DOHH2 (cell line): Measurements from ENCODE around the gene FSD1.

Experiments
- H3F3A ChIP-seq: fragments of 200-600 bp; sonication (generic), shearing (Covaris generic); 2 replicates; pipeline ENCODE4 v1.6.0; 2016; ENCODE audit warnings: antibody characterized with exemption, mild to moderate bottlenecking; ENCODE audit not compliant: control insufficient read depth, insufficient read depth
- H3K27ac ChIP-seq: fragments of 200-600 bp; sonication (generic); 2 replicates; pipeline ENCODE4 v1.5.1; 2014; ENCODE audit warnings: low read depth, mild to moderate bottlenecking, low read length, moderate library complexity
- H3K27me3 ChIP-seq: fragments of 200-600 bp; sonication (generic); 2 replicates; pipeline ENCODE4 v1.6.1; 2014; ENCODE audit warnings: mild to moderate bottlenecking, low read length, mixed read lengths; ENCODE audit not compliant: control insufficient read depth
- H3K36me3 ChIP-seq: fragments of 200-600 bp; sonication (generic); 2 replicates; pipeline ENCODE4 v1.6.1; 2014; ENCODE audit warnings: mild to moderate bottlenecking, low read length, moderate library complexity, mixed read lengths; ENCODE audit not compliant: control insufficient read depth
- H3K4me1 ChIP-seq: fragments of 200-600 bp; sonication (generic); 2 replicates; pipeline ENCODE4 v1.6.1; 2014; ENCODE audit warnings: mild to moderate bottlenecking, low read length, mixed read lengths; ENCODE audit not compliant: control insufficient read depth
- H3K4me2 ChIP-seq: fragments of 200-600 bp; sonication (generic); 2 replicates; pipeline ENCODE4 v1.6.0; 2014; ENCODE audit warnings: mild to moderate bottlenecking, low read length, moderate library complexity
- H3K4me3 ChIP-seq: fragments of 200-600 bp; sonication (generic); 2 replicates; pipeline ENCODE4 v1.5.1; 2014; ENCODE audit warnings: mild to moderate bottlenecking, low read length, mixed read lengths
- H3K79me2 ChIP-seq: fragments of 200-600 bp; sonication (generic); 2 replicates; pipeline ENCODE4 v1.6.1; 2014; ENCODE audit warnings: mild to moderate bottlenecking, low read length, mixed read lengths; ENCODE audit not compliant: control insufficient read depth
- H3K9me2 ChIP-seq: fragments of 200-600 bp; sonication (generic); replicated peaks from 2 replicates; pipeline ENCODE4 v1.6.1; 2014; ENCODE audit warnings: mild to moderate bottlenecking, low read length, mixed read lengths; ENCODE audit not compliant: control insufficient read depth
- H3K9me3 ChIP-seq: fragments of 200-600 bp; sonication (generic); 2 replicates; pipeline ENCODE4 v1.6.1; 2014; ENCODE audit warnings: antibody characterized with exemption, low read length, mixed read lengths; ENCODE audit not compliant: control insufficient read depth, insufficient read depth
- H4K20me1 ChIP-seq: fragments of 200-600 bp; sonication (generic); 2 replicates; pipeline ENCODE4 v1.6.0; 2014; ENCODE audit warnings: low read depth, mild to moderate bottlenecking, antibody characterized with exemption, low read length, moderate library complexity; ENCODE audit not compliant: control insufficient read depth, insufficient read depth
- EZH2phosphoT487 ChIP-seq: fragments of 200-600 bp; sonication (generic); IDR thresholded peaks from 2 replicates; pipeline ENCODE4 v1.6.1; 2017; ENCODE audit warnings: borderline replicate concordance, mild to moderate bottlenecking, antibody characterized with exemption, low read length, moderate library complexity, mixed read lengths
- TF ChIP-seq, protein P1 (sequence below): fragments of 200-600 bp; sonication (generic); IDR thresholded peaks from one replicate; pipeline ENCODE4 v1.5.1; 2014; ENCODE audit warnings: antibody characterized with exemption, mild to moderate bottlenecking, low read depth, low read length; ENCODE audit not compliant: poor library complexity, severe bottlenecking

The FSD1 gene

GRCh38 chr19:4343370-4344307, 39.2 kb downstream of the FSD1 start, which contains the start of gene MPND:
MPND (plus strand) TSS chr19:4343562; CDS start chr19:4343594, 32 bp downstream.
- peak within 1 kb of the TSS; percentile 96 for H3K4me3 ChIP-seq
- H4K20me1 ChIP-seq: no peaks in the 10 kb centered on the region

GRCh38 chr19:4345342-4346019, 41.1 kb downstream of the FSD1 start:
- Histone ChIP-seq H3K79me2 (peaks cover 8% of the 10 kb centered on the region), H4K20me1 (no peaks in the 10 kb centered on the region), H3K4me3 (no peak overlapping the region), H3K9me3 (no peaks in the 10 kb centered on the region), H3K36me3 (peaks cover 3% of the 10 kb centered on the region), H3K4me2 (no peak overlapping the region), H3K27me3 (no peaks in the 10 kb centered on the region), H3F3A (no peaks in the 10 kb centered on the region), H3K4me1 (peaks cover 14% of the 10 kb centered on the region), H3K27ac (no peak overlapping the region), H3K9me2 (no peaks in the 10 kb centered on the region)
- TF ChIP-seq, protein P1, sequence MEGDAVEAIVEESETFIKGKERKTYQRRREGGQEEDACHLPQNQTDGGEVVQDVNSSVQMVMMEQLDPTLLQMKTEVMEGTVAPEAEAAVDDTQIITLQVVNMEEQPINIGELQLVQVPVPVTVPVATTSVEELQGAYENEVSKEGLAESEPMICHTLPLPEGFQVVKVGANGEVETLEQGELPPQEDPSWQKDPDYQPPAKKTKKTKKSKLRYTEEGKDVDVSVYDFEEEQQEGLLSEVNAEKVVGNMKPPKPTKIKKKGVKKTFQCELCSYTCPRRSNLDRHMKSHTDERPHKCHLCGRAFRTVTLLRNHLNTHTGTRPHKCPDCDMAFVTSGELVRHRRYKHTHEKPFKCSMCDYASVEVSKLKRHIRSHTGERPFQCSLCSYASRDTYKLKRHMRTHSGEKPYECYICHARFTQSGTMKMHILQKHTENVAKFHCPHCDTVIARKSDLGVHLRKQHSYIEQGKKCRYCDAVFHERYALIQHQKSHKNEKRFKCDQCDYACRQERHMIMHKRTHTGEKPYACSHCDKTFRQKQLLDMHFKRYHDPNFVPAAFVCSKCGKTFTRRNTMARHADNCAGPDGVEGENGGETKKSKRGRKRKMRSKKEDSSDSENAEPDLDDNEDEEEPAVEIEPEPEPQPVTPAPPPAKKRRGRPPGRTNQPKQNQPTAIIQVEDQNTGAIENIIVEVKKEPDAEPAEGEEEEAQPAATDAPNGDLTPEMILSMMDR: no peak
- TF ChIP-seq EZH2phosphoT487: no peak

More at GRCh38 chr19:4343370-4344307, 39.2 kb downstream of the FSD1 start, which contains the start of gene MPND:
- TF ChIP-seq, protein P1: no peak
- TF ChIP-seq EZH2phosphoT487: no peak
- Histone ChIP-seq H3K9me3 (no peaks in the 10 kb centered on the region), H3K4me2 (peak within 1 kb of the TSS; percentile 99), H3K4me1 (peaks cover 16% of the 10 kb centered on the region), H3K36me3 (peaks cover 3% of the 10 kb centered on the region; the same call in 1 of the 2 replicates), H3K27me3 (no peaks in the 10 kb centered on the region), H3K79me2 (peaks cover 8% of the 10 kb centered on the region), H3K27ac (peak within 1 kb of the TSS; percentile 78), H3F3A (no peaks in the 10 kb centered on the region), H3K9me2 (no peaks in the 10 kb centered on the region)

- Histone ChIP-seq H3K27me3 (no peaks in the 10 kb centered on the region), H3K36me3 (peaks cover 3% of the 10 kb centered on the region), H4K20me1 (no peaks in the 10 kb centered on the region), H3F3A (no peaks in the 10 kb centered on the region), H3K79me2 (peaks cover 8% of the 10 kb centered on the region), H3K4me1 (peaks cover 14% of the 10 kb centered on the region), H3K9me3 (no peaks in the 10 kb centered on the region), H3K4me3 (no peak overlapping the region), H3K4me2 (no peak overlapping the region), H3K9me2 (no peaks in the 10 kb centered on the region), H3K27ac (no peak overlapping the region)
- TF ChIP-seq EZH2phosphoT487: no peak
- TF ChIP-seq, protein P1: no peak
Measured at GRCh38 chr19:4346020-4346383, 41.6 kb downstream of the FSD1 start.
